NB4 (cell line): Measurements from ENCODE around the gene JAK1.

Experiments used
- TF ChIP-seq, protein P1 (sequence below): IDR thresholded peaks from one replicate; pipeline ENCODE4 v1.5.1; 2012; ENCODE audit warnings: low read depth, low read length
- TF ChIP-seq, protein P2 (sequence below): IDR thresholded peaks from 2 replicates; pipeline ENCODE4 v1.6.1; 2011; ENCODE audit warnings: low read depth, low read length

DNA sequence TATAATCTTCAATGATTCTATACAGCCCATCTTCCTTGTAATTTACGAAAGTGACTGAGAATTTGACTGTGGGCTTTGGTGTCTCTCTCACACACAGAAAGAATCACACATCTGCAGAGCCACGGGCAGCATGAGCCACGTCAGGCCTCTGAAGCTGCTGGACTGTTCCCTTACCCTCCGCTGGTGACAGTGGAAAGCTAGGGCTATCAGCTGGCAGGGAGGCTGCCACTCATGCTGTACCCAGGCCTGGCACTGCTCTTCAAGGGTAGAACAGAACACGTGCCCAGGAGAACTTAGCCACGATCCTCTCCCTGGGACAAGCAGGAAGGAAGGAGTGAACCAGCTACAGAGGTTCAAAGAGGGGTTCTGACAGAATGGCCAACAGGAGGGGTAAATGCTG lies 90.7 kb downstream of the JAK1 start:
- TF ChIP-seq, protein P1, sequence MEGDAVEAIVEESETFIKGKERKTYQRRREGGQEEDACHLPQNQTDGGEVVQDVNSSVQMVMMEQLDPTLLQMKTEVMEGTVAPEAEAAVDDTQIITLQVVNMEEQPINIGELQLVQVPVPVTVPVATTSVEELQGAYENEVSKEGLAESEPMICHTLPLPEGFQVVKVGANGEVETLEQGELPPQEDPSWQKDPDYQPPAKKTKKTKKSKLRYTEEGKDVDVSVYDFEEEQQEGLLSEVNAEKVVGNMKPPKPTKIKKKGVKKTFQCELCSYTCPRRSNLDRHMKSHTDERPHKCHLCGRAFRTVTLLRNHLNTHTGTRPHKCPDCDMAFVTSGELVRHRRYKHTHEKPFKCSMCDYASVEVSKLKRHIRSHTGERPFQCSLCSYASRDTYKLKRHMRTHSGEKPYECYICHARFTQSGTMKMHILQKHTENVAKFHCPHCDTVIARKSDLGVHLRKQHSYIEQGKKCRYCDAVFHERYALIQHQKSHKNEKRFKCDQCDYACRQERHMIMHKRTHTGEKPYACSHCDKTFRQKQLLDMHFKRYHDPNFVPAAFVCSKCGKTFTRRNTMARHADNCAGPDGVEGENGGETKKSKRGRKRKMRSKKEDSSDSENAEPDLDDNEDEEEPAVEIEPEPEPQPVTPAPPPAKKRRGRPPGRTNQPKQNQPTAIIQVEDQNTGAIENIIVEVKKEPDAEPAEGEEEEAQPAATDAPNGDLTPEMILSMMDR, result no peak
- TF ChIP-seq, protein P2, sequence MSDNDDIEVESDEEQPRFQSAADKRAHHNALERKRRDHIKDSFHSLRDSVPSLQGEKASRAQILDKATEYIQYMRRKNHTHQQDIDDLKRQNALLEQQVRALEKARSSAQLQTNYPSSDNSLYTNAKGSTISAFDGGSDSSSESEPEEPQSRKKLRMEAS, result no peak
